Measurements from ENCODE around the gene SAMD3.

GRCh38 chr6:130138116-130138908 is 84.4 kb downstream of the SAMD3 start:
- TF ChIP-seq REST (IDR thresholded peaks at IDR 0.05; ENCODE audit: insufficient read depth in 1 of 2, low read depth in 2 of 2, low read length in 2 of 2) (no peak), POLR2AphosphoS5 (IDR thresholded peaks at IDR 0.05; ENCODE audit: low read depth, low read length) (no peak), SIN3A (IDR thresholded peaks at IDR 0.05; ENCODE audit: borderline replicate concordance, insufficient read depth, low read length) (no peak), TAF1 (IDR thresholded peaks at IDR 0.05; ENCODE audit: borderline replicate concordance, insufficient read depth, low read length) (no peak)
